H1 (cell line): ENCODE measurements around the gene HNRNPA3.

Source experiments
- CHD1 ChIP-seq: IDR thresholded peaks from 2 replicates; pipeline ENCODE4 v1.6.1; 2012; ENCODE audit warnings: low read depth, low read length, improper control_type of control experiment
- EP300 ChIP-seq, 2 experiments: IDR thresholded peaks; 1 replicate in 1 of 2; 2 replicates in 1 of 2; pipeline ENCODE4 v1.6.1; 2011 to 2012; ENCODE audit warnings: low read depth in 2 of 2, low read length in 2 of 2, mild to moderate bottlenecking in 2 of 2, borderline replicate concordance in 1 of 2, inconsistent platforms in 1 of 2, moderate library complexity in 1 of 2
- EZH2 ChIP-seq: fragments of 200-600 bp; sonication (generic); IDR thresholded peaks from 2 replicates; pipeline ENCODE4 v1.7.1; 2012; ENCODE audit warnings: low read depth, mild to moderate bottlenecking, moderate library complexity, low read length, inconsistent platforms; ENCODE audit not compliant: severe bottlenecking
- JUN ChIP-seq: IDR thresholded peaks from 2 replicates; pipeline ENCODE4 v1.6.1; 2011; ENCODE audit warnings: low read depth, mild to moderate bottlenecking, improper control_type of control experiment, low read length
- POLR2AphosphoS5 ChIP-seq: IDR thresholded peaks from 2 replicates; pipeline ENCODE4 v1.6.1; 2011; ENCODE audit warnings: low read depth, low read length
- SAP30 ChIP-seq: fragments of 300-600 bp; sonication (generic); IDR thresholded peaks from 2 replicates; pipeline ENCODE4 v1.7.1; 2012; ENCODE audit warnings: low read length, moderate library complexity, mild to moderate bottlenecking, inconsistent platforms; ENCODE audit not compliant: insufficient read depth, insufficient replicate concordance
- SP1 ChIP-seq: IDR thresholded peaks from 2 replicates; pipeline ENCODE4 v1.6.1; 2011; ENCODE audit warnings: low read depth, low read length
- TCF12 ChIP-seq: IDR thresholded peaks from 2 replicates; pipeline ENCODE4 v1.6.1; 2011; ENCODE audit warnings: low read depth, mild to moderate bottlenecking, low read length
- TF ChIP-seq, protein P1 (sequence below), 3 experiments: IDR thresholded peaks; 1 replicate in 2 of 3; 2 replicates in 1 of 3; pipeline versions ENCODE4 v1.5.1 to v1.6.1; 2011; ENCODE audit warnings: low read length in 3 of 3, mild to moderate bottlenecking in 3 of 3, inconsistent platforms in 2 of 3, low read depth in 1 of 3, moderate library complexity in 1 of 3; ENCODE audit not compliant: insufficient read depth in 1 of 3; ENCODE audit errors: control extremely low read depth in 1 of 3
- TF ChIP-seq, protein P2 (sequence below): IDR thresholded peaks from 2 replicates; pipeline ENCODE4 v1.6.1; 2012; ENCODE audit warnings: low read length, inconsistent platforms

- no peak for TF ChIP-seq SP1
- TF ChIP-seq, protein P1, sequence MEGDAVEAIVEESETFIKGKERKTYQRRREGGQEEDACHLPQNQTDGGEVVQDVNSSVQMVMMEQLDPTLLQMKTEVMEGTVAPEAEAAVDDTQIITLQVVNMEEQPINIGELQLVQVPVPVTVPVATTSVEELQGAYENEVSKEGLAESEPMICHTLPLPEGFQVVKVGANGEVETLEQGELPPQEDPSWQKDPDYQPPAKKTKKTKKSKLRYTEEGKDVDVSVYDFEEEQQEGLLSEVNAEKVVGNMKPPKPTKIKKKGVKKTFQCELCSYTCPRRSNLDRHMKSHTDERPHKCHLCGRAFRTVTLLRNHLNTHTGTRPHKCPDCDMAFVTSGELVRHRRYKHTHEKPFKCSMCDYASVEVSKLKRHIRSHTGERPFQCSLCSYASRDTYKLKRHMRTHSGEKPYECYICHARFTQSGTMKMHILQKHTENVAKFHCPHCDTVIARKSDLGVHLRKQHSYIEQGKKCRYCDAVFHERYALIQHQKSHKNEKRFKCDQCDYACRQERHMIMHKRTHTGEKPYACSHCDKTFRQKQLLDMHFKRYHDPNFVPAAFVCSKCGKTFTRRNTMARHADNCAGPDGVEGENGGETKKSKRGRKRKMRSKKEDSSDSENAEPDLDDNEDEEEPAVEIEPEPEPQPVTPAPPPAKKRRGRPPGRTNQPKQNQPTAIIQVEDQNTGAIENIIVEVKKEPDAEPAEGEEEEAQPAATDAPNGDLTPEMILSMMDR (IDR thresholded peaks at IDR 0.05; ENCODE audit: control extremely low read depth in 1 of 3, insufficient read depth in 1 of 3, low read depth in 1 of 3, low read length in 3 of 3): no peak
- no peak for TF ChIP-seq CHD1
- no peak for TF ChIP-seq TCF12
- no peak for TF ChIP-seq EZH2
- no peak for TF ChIP-seq SAP30
- TF ChIP-seq, protein P2, sequence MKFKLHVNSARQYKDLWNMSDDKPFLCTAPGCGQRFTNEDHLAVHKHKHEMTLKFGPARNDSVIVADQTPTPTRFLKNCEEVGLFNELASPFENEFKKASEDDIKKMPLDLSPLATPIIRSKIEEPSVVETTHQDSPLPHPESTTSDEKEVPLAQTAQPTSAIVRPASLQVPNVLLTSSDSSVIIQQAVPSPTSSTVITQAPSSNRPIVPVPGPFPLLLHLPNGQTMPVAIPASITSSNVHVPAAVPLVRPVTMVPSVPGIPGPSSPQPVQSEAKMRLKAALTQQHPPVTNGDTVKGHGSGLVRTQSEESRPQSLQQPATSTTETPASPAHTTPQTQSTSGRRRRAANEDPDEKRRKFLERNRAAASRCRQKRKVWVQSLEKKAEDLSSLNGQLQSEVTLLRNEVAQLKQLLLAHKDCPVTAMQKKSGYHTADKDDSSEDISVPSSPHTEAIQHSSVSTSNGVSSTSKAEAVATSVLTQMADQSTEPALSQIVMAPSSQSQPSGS: no peak
- no peak for TF ChIP-seq POLR2AphosphoS5
- no peak for TF ChIP-seq EP300 (IDR thresholded peaks at IDR 0.05; ENCODE audit: borderline replicate concordance in 1 of 2, low read depth in 2 of 2, low read length in 2 of 2)
- no peak for TF ChIP-seq JUN
Observed at GRCh38 chr2:177169810-177170514, 42.6 kb upstream of the HNRNPA3 start.
